ENCODE measurements around the gene OTOG. TPM values are rescaled to one million over a fixed set of nuclear protein-coding genes. Genes with fewer than 3 reads are reported as not detected.

The OTOG gene
- total and polyA plus RNA-seq, 2 donors (not counting 1 experiment from before 2014, with no cell fraction given) = not detected

- TF ChIP-seq EZH2 (IDR thresholded peaks at IDR 0.05; ENCODE audit: borderline replicate concordance, insufficient read depth, low read depth, low read length, poor library complexity, severe bottlenecking) = no peak
- TF ChIP-seq CTCF (IDR thresholded peaks at IDR 0.05) = no peak
- Histone ChIP-seq H3K27me3 (replicated peaks in 1 of 4; ENCODE audit: control extremely low read depth in 1 of 4, control insufficient read depth in 3 of 4, insufficient read depth in 4 of 4, low read length in 3 of 4) (no peaks in the 10 kb centered on the region), H4K20me1 (ENCODE audit: control insufficient read depth, insufficient read depth, low read length, poor library complexity, severe bottlenecking) (no peaks in the 10 kb centered on the region), H3K36me3 (replicated peaks in 1 of 2; ENCODE audit: control extremely low read depth in 1 of 2, control insufficient read depth in 1 of 2, extremely low read depth in 1 of 2, insufficient read depth in 2 of 2, low read length in 1 of 2) (no peaks in the 10 kb centered on the region), H3K4me1 (ENCODE audit: control insufficient read depth in 2 of 2, insufficient read depth in 2 of 2, low read length in 2 of 2) (no peaks in the 10 kb centered on the region), H3K9ac (ENCODE audit: low read length) (no peak overlapping the region), H3K4me2 (replicated peaks; ENCODE audit: low read depth, low read length, poor library complexity, severe bottlenecking) (no peak overlapping the region), H3K4me3 (ENCODE audit: control extremely low read depth in 1 of 5, extremely low read depth in 1 of 5, insufficient read depth in 1 of 5, low read depth in 2 of 5, low read length in 4 of 5) (no peak overlapping the region), H3K27ac (ENCODE audit: low read length in 2 of 2) (no peak overlapping the region), H2AFZ (ENCODE audit: insufficient read depth, low read depth, low read length, poor library complexity, severe bottlenecking) (no peak overlapping the region), H3K9me3 (ENCODE audit: control extremely low read depth in 1 of 3, control insufficient read depth in 2 of 3, insufficient read depth in 1 of 3, low read length in 2 of 3) (no peaks in the 10 kb centered on the region), H3K79me2 (ENCODE audit: control insufficient read depth, insufficient read depth, low read length) (no peaks in the 10 kb centered on the region)
- Mint-ChIP-seq H3K9me3 (ENCODE audit: insufficient read depth) (no peaks in the 10 kb centered on the region), H3K4me3 (no peak overlapping the region), H3K27me3 (peaks cover 4% of the 10 kb centered on the region), H3K4me1 (peaks cover 5% of the 10 kb centered on the region), H3K27ac (no peak overlapping the region)
- ATAC-seq (ENCODE audit: low read depth) (no peak), DNase-seq (no peak)
- 97% methylated on average over 16 of the region's 20 CpGs for WGBS (ENCODE audit: insufficient coverage)
- intact Hi-C loops (cut with micrococcal nuclease) = no loop called here
- POLR2A ChIA-PET = no interaction called here
- CTCF ChIA-PET = no interaction called here
These were observed 25.9 kb downstream of the OTOG start for GRCh38 chr11:17572791-17573460.

- intact Hi-C loops (cut with micrococcal nuclease) = no loop called here
- TF ChIP-seq CTCF (IDR thresholded peaks at IDR 0.05) (no peak), EZH2 (IDR thresholded peaks at IDR 0.05; ENCODE audit: borderline replicate concordance, insufficient read depth, low read depth, low read length, poor library complexity, severe bottlenecking) (no peak)
- H3K27me3 ChIP-seq (replicated peaks in 1 of 4; ENCODE audit: control extremely low read depth in 1 of 4, control insufficient read depth in 3 of 4, insufficient read depth in 4 of 4, low read length in 3 of 4) = no peaks in the 10 kb centered on the region
- no peaks in the 10 kb centered on the region for H3K9me3 ChIP-seq (ENCODE audit: control extremely low read depth in 1 of 3, control insufficient read depth in 2 of 3, insufficient read depth in 1 of 3, low read length in 2 of 3)
- H3K9ac ChIP-seq (ENCODE audit: low read length) = no peak overlapping the region
- H3K27ac Mint-ChIP-seq = no peak overlapping the region
- H3K4me1 Mint-ChIP-seq = peaks cover 5% of the 10 kb centered on the region
- no peak overlapping the region for H3K27ac ChIP-seq (ENCODE audit: low read length in 2 of 2)
- WGBS (ENCODE audit: insufficient coverage) = 95% methylated on average over 2 of the region's 3 CpGs
- H3K9me3 Mint-ChIP-seq (ENCODE audit: insufficient read depth) = no peaks in the 10 kb centered on the region
- ATAC-seq (ENCODE audit: low read depth) = no peak
- no peak overlapping the region for H3K4me3 Mint-ChIP-seq
- ChIA-PET POLR2A (no interaction called here), CTCF (no interaction called here)
- peaks cover 4% of the 10 kb centered on the region for H3K27me3 Mint-ChIP-seq
- no peaks in the 10 kb centered on the region for H3K4me1 ChIP-seq (ENCODE audit: control insufficient read depth in 2 of 2, insufficient read depth in 2 of 2, low read length in 2 of 2)
- no peaks in the 10 kb centered on the region for H3K79me2 ChIP-seq (ENCODE audit: control insufficient read depth, insufficient read depth, low read length)
- no peak overlapping the region for H2AFZ ChIP-seq (ENCODE audit: insufficient read depth, low read depth, low read length, poor library complexity, severe bottlenecking)
- H3K36me3 ChIP-seq (replicated peaks in 1 of 2; ENCODE audit: control extremely low read depth in 1 of 2, control insufficient read depth in 1 of 2, extremely low read depth in 1 of 2, insufficient read depth in 2 of 2, low read length in 1 of 2) = no peaks in the 10 kb centered on the region
- no peaks in the 10 kb centered on the region for H4K20me1 ChIP-seq (ENCODE audit: control insufficient read depth, insufficient read depth, low read length, poor library complexity, severe bottlenecking)
- no peak for DNase-seq
- no peak overlapping the region for H3K4me3 ChIP-seq (ENCODE audit: control extremely low read depth in 1 of 5, extremely low read depth in 1 of 5, insufficient read depth in 1 of 5, low read depth in 2 of 5, low read length in 4 of 5)
- no peak overlapping the region for H3K4me2 ChIP-seq (replicated peaks; ENCODE audit: low read depth, low read length, poor library complexity, severe bottlenecking)
These were observed 26.5 kb downstream of the OTOG start for GRCh38 chr11:17573526-17573925.
